ENCODE results near the gene RAET1E.
A peak's percentile ranks its signal among the peaks of the same experiment; 100 is the strongest.
"Not testable (repeated sequence)": the region's sequence is repeated elsewhere in the genome, so short reads cannot be mapped to it uniquely, and the experiment has no call there.

Gene RAET1E

GRCh38 chr6:149927025-149927424, 29.1 kb upstream of the RAET1E start:
- not testable (repeated sequence) for DNase-seq

GRCh38 chr6:149925974-149926777, 28.3 kb upstream of the RAET1E start:
- peak; percentile 46 to 86 for DNase-seq

- DNase-seq = no peak
These were observed 27.5 kb upstream of the RAET1E start for GRCh38 chr6:149925253-149925973.

GRCh38 chr6:149924933-149925252, 27.0 kb upstream of the RAET1E start:
- no peak for DNase-seq

GRCh38 chr6:149924206-149924932, 26.5 kb upstream of the RAET1E start:
- no peak for DNase-seq

- no peak for DNase-seq
These were observed 25.5 kb upstream of the RAET1E start for GRCh38 chr6:149923327-149923986.

- peak; percentile 70 to 75 for DNase-seq
These were observed 24.9 kb upstream of the RAET1E start, which contains the start of gene RAET1G for GRCh38 chr6:149922642-149923326. RAET1G (minus strand) TSS chr6:149923121; CDS start chr6:149923010, 111 bp downstream.

GRCh38 chr6:149922091-149922490, 24.2 kb upstream of the RAET1E start:
- not testable (repeated sequence) for DNase-seq

GRCh38 chr6:149921361-149921760, 23.4 kb upstream of the RAET1E start:
- DNase-seq = no peak

GRCh38 chr6:149919834-149920225, 21.9 kb upstream of the RAET1E start:
- no peak for DNase-seq

- not testable (repeated sequence) for DNase-seq
These were observed 21.4 kb upstream of the RAET1E start for GRCh38 chr6:149919126-149919833.

- no peak for DNase-seq
These were observed 20.4 kb upstream of the RAET1E start for GRCh38 chr6:149918151-149918905.

GRCh38 chr6:149917679-149918078, 19.8 kb upstream of the RAET1E start:
- DNase-seq = no peak

GRCh38 chr6:149915970-149916865, 18.3 kb upstream of the RAET1E start:
- DNase-seq = no peak

- DNase-seq = no peak
These were observed 15.8 kb upstream of the RAET1E start for GRCh38 chr6:149913540-149914240.

- DNase-seq = no peak
These were observed 15.2 kb upstream of the RAET1E start for GRCh38 chr6:149913085-149913484.

GRCh38 chr6:149912680-149913079, 14.8 kb upstream of the RAET1E start:
- not testable (repeated sequence) for DNase-seq

GRCh38 chr6:149910721-149911151, 12.8 kb upstream of the RAET1E start:
- no peak for DNase-seq
